H9 (cell line): ENCODE data around the gene PNO1. TPM values are rescaled to one million over a fixed set of nuclear protein-coding genes. Genes with fewer than 3 reads are reported as not detected.

ENCODE experiments used
- DNase-seq: peaks from one replicate; pipeline ENCODE4 v3.0.0-alpha.2; 2017
- H2AFZ ChIP-seq: one replicate; pipeline ENCODE4 v1.6.1; 2013; ENCODE audit warnings: mild to moderate bottlenecking, low read length, control low read depth, moderate library complexity
- H2AK5ac ChIP-seq: 2 replicates; pipeline ENCODE4 v1.6.1; 2013; ENCODE audit warnings: low read length, control low read depth, mixed read lengths; ENCODE audit not compliant: insufficient read length
- H2BK120ac ChIP-seq: one replicate; pipeline ENCODE4 v1.6.1; 2013; ENCODE audit warnings: low read depth, mild to moderate bottlenecking, low read length, control low read depth, inconsistent platforms; ENCODE audit not compliant: poor library complexity, severe bottlenecking
- H2BK12ac ChIP-seq: 2 replicates; pipeline ENCODE4 v1.6.1; 2013; ENCODE audit warnings: low read length, control low read depth, mixed read lengths, low read depth; ENCODE audit not compliant: insufficient read length
- H2BK15ac ChIP-seq: 2 replicates; pipeline ENCODE4 v1.6.1; 2013; ENCODE audit warnings: low read depth, low read length, control low read depth
- H2BK20ac ChIP-seq: one replicate; pipeline ENCODE4 v1.6.1; 2013; ENCODE audit warnings: low read depth, mild to moderate bottlenecking, low read length, control low read depth, inconsistent platforms; ENCODE audit not compliant: poor library complexity, severe bottlenecking
- H2BK5ac ChIP-seq: 2 replicates; pipeline ENCODE4 v1.6.1; 2013; ENCODE audit warnings: low read length, control low read depth, mixed read lengths; ENCODE audit not compliant: insufficient read length
- H3K14ac ChIP-seq: 2 replicates; pipeline ENCODE4 v1.6.1; 2013; ENCODE audit warnings: low read length, control low read depth; ENCODE audit not compliant: insufficient read depth
- H3K18ac ChIP-seq: 2 replicates; pipeline ENCODE4 v1.6.1; 2013; ENCODE audit warnings: low read depth, mild to moderate bottlenecking, mixed read lengths, low read length, control low read depth; ENCODE audit not compliant: insufficient read length
- H3K23ac ChIP-seq: 2 replicates; pipeline ENCODE4 v1.6.1; 2013; ENCODE audit warnings: low read length, control low read depth, mixed read lengths, low read depth; ENCODE audit not compliant: insufficient read length
- H3K23me2 ChIP-seq: 2 replicates; pipeline ENCODE4 v1.6.1; 2013; ENCODE audit warnings: low read depth, mild to moderate bottlenecking, mixed read lengths, low read length, control low read depth; ENCODE audit not compliant: insufficient read length, poor library complexity, severe bottlenecking
- H3K27ac ChIP-seq: 2 replicates; pipeline ENCODE4 v1.5.1; 2013; ENCODE audit warnings: low read length, control low read depth, mixed read lengths, low read depth; ENCODE audit not compliant: insufficient read length
- H3K27me3 ChIP-seq: 2 replicates; pipeline ENCODE4 v1.6.1; 2013; ENCODE audit warnings: low read length, control low read depth, inconsistent platforms; ENCODE audit not compliant: insufficient read depth
- H3K4ac ChIP-seq: 2 replicates; pipeline ENCODE4 v1.6.1; 2013; ENCODE audit warnings: low read depth, mild to moderate bottlenecking, control low read depth, inconsistent platforms, low read length, moderate library complexity
- H3K4me1 ChIP-seq: 2 replicates; pipeline ENCODE4 v1.6.1; 2013; ENCODE audit warnings: low read length, control low read depth, inconsistent platforms; ENCODE audit not compliant: insufficient read depth
- H3K4me2 ChIP-seq: 2 replicates; pipeline ENCODE4 v1.6.1; 2013; ENCODE audit warnings: low read length, control low read depth, mixed read lengths; ENCODE audit not compliant: insufficient read length, insufficient read depth
- H3K56ac ChIP-seq: 2 replicates; pipeline ENCODE4 v1.6.1; 2013; ENCODE audit warnings: low read depth, mild to moderate bottlenecking, mixed read lengths, low read length, control low read depth; ENCODE audit not compliant: insufficient read length
- H3K79me1 ChIP-seq: 2 replicates; pipeline ENCODE4 v1.6.1; 2013; ENCODE audit warnings: low read depth, mild to moderate bottlenecking, moderate library complexity, low read length, control low read depth, inconsistent platforms; ENCODE audit not compliant: insufficient read depth, poor library complexity, severe bottlenecking
- H3K79me2 ChIP-seq: 2 replicates; pipeline ENCODE4 v1.6.1; 2013; ENCODE audit warnings: low read length, control low read depth, inconsistent platforms; ENCODE audit not compliant: insufficient read depth
- H3K9ac ChIP-seq: 2 replicates; pipeline ENCODE4 v1.6.1; 2013; ENCODE audit warnings: low read length, control low read depth, mixed read lengths; ENCODE audit not compliant: insufficient read length; ENCODE audit errors: extremely low read depth
- H3K9me3 ChIP-seq: one replicate; pipeline ENCODE4 v1.6.1; 2013; ENCODE audit warnings: low read depth, low read length, inconsistent platforms; ENCODE audit not compliant: control insufficient read depth
- H3T11ph ChIP-seq: one replicate; pipeline ENCODE4 v1.6.1; 2013; ENCODE audit warnings: mild to moderate bottlenecking, low read length, control low read depth, inconsistent platforms
- H4K20me1 ChIP-seq: one replicate; pipeline ENCODE4 v1.6.1; 2013; ENCODE audit not compliant: control insufficient read depth, insufficient read length, insufficient read depth
- H4K5ac ChIP-seq: 2 replicates; pipeline ENCODE4 v1.6.1; 2013; ENCODE audit warnings: low read depth, mild to moderate bottlenecking, mixed read lengths, low read length, control low read depth; ENCODE audit not compliant: insufficient read length
- H4K8ac ChIP-seq: replicated peaks from 2 replicates; pipeline ENCODE4 v1.6.1; 2013; ENCODE audit warnings: low read length, control low read depth, mixed read lengths, low read depth; ENCODE audit not compliant: insufficient read length
- H4K91ac ChIP-seq: 2 replicates; pipeline ENCODE4 v1.6.1; 2013; ENCODE audit warnings: low read depth, mild to moderate bottlenecking, moderate library complexity, mixed read lengths, low read length, control low read depth; ENCODE audit not compliant: insufficient read length
- H3K27ac Mint-ChIP-seq, 3 experiments: 2 replicates in 2 of 3; 3 replicates in 1 of 3; pipeline ENCODE4 v1.8.0; 2020 to 2021; ENCODE audit warnings: mixed read lengths in 3 of 3, mild to moderate bottlenecking in 1 of 3, moderate library complexity in 1 of 3
- H3K27me3 Mint-ChIP-seq: 2 replicates; pipeline ENCODE4 v1.8.0; 2021; ENCODE audit warnings: low read depth, mild to moderate bottlenecking, moderate library complexity, mixed read lengths
- H3K36me3 Mint-ChIP-seq, 3 experiments: 2 replicates in 2 of 3; 3 replicates in 1 of 3; pipeline ENCODE4 v1.8.0; 2020 to 2021; ENCODE audit warnings: low read depth in 3 of 3, mixed read lengths in 3 of 3; ENCODE audit not compliant: insufficient read depth in 1 of 3
- H3K4me1 Mint-ChIP-seq, 2 experiments: 2 replicates each; pipeline ENCODE4 v1.8.0; 2020; ENCODE audit warnings: mixed read lengths in 2 of 2
- H3K4me3 Mint-ChIP-seq, 2 experiments: 2 replicates in 1 of 2; 3 replicates in 1 of 2; pipeline ENCODE4 v1.8.0; 2020 to 2021; ENCODE audit warnings: mild to moderate bottlenecking in 2 of 2, mixed read lengths in 2 of 2, moderate library complexity in 1 of 2
- H3K9me3 Mint-ChIP-seq, 2 experiments: 2 replicates in 1 of 2; 3 replicates in 1 of 2; pipeline ENCODE4 v1.8.0; 2020; ENCODE audit warnings: mild to moderate bottlenecking in 2 of 2, mixed read lengths in 2 of 2, moderate library complexity in 1 of 2
- CTCF ChIP-seq: fragments of 200-600 bp; sonication (generic); conservative IDR thresholded peaks from 3 replicates; pipeline ENCODE4 v1.8.0; 2021; ENCODE audit warnings: antibody characterized with exemption, mild to moderate bottlenecking
- WGBS: extraction: QIAGEN DNeasy Blood & Tissue Kit; methylation state at CpG from one replicate; pipeline ENCODE4 v1.1.7; 2013; ENCODE audit warnings: missing lambda C conversion rate, low lambda C conversion rate, mixed read lengths; ENCODE audit not compliant: insufficient read length; ENCODE audit errors: extremely low coverage; 5-methylcytosine and 5-hydroxymethylcytosine counted together
- total RNA-seq: library from RNA; stranded (reverse); gene quantifications from 2 replicates; pipeline ENCODE4 v1.2.1, GENCODE V29; 2021

The PNO1 gene
- total RNA-seq, 1 experiment from 2014 or later = 46.5 TPM

GRCh38 chr2:68134120-68134519, 23.6 kb upstream of the PNO1 start:
- H3K14ac ChIP-seq = no peak overlapping the region
- no peaks in the 10 kb centered on the region for H3K79me2 ChIP-seq
- TF ChIP-seq CTCF = no peak
- Mint-ChIP-seq H3K27ac (no peak overlapping the region), H3K4me3 (no peak overlapping the region), H3K36me3 (peaks cover 9 to 40% (median 31%) of the 10 kb centered on the region in 3 experiments; a peak in 6 of 7 replicates), H3K27me3 (no peaks in the 10 kb centered on the region), H3K4me1 (no peaks in the 10 kb centered on the region), H3K9me3 (no peaks in the 10 kb centered on the region)
- H4K20me1 ChIP-seq = no peaks in the 10 kb centered on the region
- no peak overlapping the region for H4K5ac ChIP-seq
- no peak overlapping the region for H2AK5ac ChIP-seq
- H2BK5ac ChIP-seq = no peak overlapping the region
- DNase-seq = no peak
- no peak overlapping the region for H2BK12ac ChIP-seq
- H3K23me2 ChIP-seq = no peaks in the 10 kb centered on the region
- H3K56ac ChIP-seq = no peak overlapping the region
- no peak overlapping the region for H3K27ac ChIP-seq
- no peak overlapping the region for H4K8ac ChIP-seq
- no peaks in the 10 kb centered on the region for H3K9me3 ChIP-seq
- H4K91ac ChIP-seq = no peak overlapping the region
- no peaks in the 10 kb centered on the region for H3K27me3 ChIP-seq
- WGBS = no CpG with 5 or more reads among the region's 1 CpG
- H2BK20ac ChIP-seq = no peak overlapping the region
- H3K4ac ChIP-seq = no peak overlapping the region
- H3K9ac ChIP-seq = no peak overlapping the region
- H2BK120ac ChIP-seq = no peak overlapping the region
- H3K4me1 ChIP-seq = no peaks in the 10 kb centered on the region
- no peak overlapping the region for H3K23ac ChIP-seq
- H3K4me2 ChIP-seq = no peak overlapping the region
- no peak overlapping the region for H3K18ac ChIP-seq
- no peak overlapping the region for H2AFZ ChIP-seq
- H3K79me1 ChIP-seq = no peaks in the 10 kb centered on the region
- H3T11ph ChIP-seq = no peak overlapping the region
- H2BK15ac ChIP-seq = no peak overlapping the region
